HEK293 (cell line): Measurements from ENCODE around the gene TAS2R4.

Experiments
- FEZF1 ChIP-seq: fragments of 450-650 bp; formaldehyde crosslinking; IDR thresholded peaks from 2 replicates; pipeline ENCODE4 v1.5.1; 2016; ENCODE audit warnings: missing biosample characterization, missing genetic modification characterization
- ZNF140 ChIP-seq: fragments of 450-650 bp; formaldehyde crosslinking; IDR thresholded peaks from 2 replicates; pipeline ENCODE4 v1.5.1; 2016; ENCODE audit warnings: missing biosample characterization, missing genetic modification characterization
- ZNF202 ChIP-seq: fragments of 450-650 bp; formaldehyde crosslinking; IDR thresholded peaks from 2 replicates; pipeline ENCODE4 v1.5.1; 2016; ENCODE audit warnings: missing biosample characterization, missing genetic modification characterization, borderline replicate concordance
- ZNF248 ChIP-seq: fragments of 450-650 bp; formaldehyde crosslinking; IDR thresholded peaks from 2 replicates; pipeline ENCODE4 v1.5.1; 2017; ENCODE audit warnings: missing biosample characterization, missing genetic modification characterization
- ZNF350 ChIP-seq: fragments of 450-650 bp; formaldehyde crosslinking; IDR thresholded peaks from 2 replicates; pipeline ENCODE4 v1.5.0; 2017; ENCODE audit warnings: missing biosample characterization, mild to moderate bottlenecking, missing genetic modification characterization
- ZNF555 ChIP-seq: fragments of 450-650 bp; formaldehyde crosslinking; conservative IDR thresholded peaks from 2 replicates; pipeline ENCODE4 v1.5.1; 2017; ENCODE audit warnings: missing biosample characterization, mild to moderate bottlenecking, missing genetic modification characterization, inconsistent platforms
- TF ChIP-seq, protein P1 (sequence below): fragments of 450-650 bp; formaldehyde crosslinking; IDR thresholded peaks from 2 replicates; pipeline ENCODE4 v1.5.1; 2016; ENCODE audit warnings: missing biosample characterization, missing genetic modification characterization
- TF ChIP-seq, protein P2 (sequence below): fragments of 450-650 bp; IDR thresholded peaks from 2 replicates; pipeline ENCODE4 v1.5.1; 2018; ENCODE audit warnings: missing biosample characterization, mild to moderate bottlenecking, missing genetic modification characterization

DNA sequence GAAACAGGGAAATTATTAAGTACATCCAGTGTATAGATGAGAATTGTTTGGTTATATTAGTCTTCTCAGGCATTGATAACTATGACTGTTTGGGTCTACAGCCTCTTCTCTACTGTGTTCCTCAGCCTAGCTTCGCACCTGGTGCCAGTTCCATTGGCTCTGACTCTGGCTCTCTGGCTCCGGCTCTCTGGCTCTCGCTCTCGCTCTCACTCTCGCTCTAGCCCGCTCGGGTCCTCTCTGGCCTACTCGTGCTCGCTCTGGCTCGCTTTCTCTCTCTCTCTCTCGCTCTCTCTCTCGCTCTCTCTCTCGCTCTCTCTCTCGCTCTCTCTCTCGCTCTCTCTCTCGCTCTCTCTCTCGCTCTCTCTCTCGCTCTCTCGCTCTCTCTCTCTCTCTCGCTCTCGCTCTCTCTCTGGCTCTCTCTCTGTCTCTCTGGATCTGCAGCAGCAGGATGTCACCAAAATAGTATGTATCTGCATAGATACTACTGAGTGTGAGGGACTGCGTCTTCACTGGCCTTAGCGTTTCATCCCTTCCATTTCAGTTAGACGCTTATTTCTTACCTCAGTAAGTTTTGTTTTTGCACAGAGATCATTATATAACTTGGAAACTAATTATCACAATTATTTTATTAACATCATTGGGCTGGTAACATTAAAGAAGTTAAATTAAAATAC is 44.9 kb upstream of the TAS2R4 start:
- TF ChIP-seq, protein P1, sequence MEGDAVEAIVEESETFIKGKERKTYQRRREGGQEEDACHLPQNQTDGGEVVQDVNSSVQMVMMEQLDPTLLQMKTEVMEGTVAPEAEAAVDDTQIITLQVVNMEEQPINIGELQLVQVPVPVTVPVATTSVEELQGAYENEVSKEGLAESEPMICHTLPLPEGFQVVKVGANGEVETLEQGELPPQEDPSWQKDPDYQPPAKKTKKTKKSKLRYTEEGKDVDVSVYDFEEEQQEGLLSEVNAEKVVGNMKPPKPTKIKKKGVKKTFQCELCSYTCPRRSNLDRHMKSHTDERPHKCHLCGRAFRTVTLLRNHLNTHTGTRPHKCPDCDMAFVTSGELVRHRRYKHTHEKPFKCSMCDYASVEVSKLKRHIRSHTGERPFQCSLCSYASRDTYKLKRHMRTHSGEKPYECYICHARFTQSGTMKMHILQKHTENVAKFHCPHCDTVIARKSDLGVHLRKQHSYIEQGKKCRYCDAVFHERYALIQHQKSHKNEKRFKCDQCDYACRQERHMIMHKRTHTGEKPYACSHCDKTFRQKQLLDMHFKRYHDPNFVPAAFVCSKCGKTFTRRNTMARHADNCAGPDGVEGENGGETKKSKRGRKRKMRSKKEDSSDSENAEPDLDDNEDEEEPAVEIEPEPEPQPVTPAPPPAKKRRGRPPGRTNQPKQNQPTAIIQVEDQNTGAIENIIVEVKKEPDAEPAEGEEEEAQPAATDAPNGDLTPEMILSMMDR (tag by site-specific recombination): no peak
- TF ChIP-seq ZNF140 (tag by site-specific recombination): no peak
- no peak for TF ChIP-seq ZNF555
- TF ChIP-seq ZNF248 (tag by site-specific recombination): no peak
- TF ChIP-seq, protein P2, sequence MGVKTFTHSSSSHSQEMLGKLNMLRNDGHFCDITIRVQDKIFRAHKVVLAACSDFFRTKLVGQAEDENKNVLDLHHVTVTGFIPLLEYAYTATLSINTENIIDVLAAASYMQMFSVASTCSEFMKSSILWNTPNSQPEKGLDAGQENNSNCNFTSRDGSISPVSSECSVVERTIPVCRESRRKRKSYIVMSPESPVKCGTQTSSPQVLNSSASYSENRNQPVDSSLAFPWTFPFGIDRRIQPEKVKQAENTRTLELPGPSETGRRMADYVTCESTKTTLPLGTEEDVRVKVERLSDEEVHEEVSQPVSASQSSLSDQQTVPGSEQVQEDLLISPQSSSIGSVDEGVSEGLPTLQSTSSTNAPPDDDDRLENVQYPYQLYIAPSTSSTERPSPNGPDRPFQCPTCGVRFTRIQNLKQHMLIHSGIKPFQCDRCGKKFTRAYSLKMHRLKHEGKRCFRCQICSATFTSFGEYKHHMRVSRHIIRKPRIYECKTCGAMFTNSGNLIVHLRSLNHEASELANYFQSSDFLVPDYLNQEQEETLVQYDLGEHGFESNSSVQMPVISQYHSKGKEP (tag by site-specific recombination): no peak
- TF ChIP-seq ZNF350 (tag by site-specific recombination): no peak
- no peak for TF ChIP-seq ZNF202 (tag by site-specific recombination)
- no peak for TF ChIP-seq FEZF1 (tag by site-specific recombination)
